Fibroblast of peridontal ligament (primary cell): Measurements from ENCODE around the gene PRSS23.
"Not testable (repeated sequence)": the region's sequence is repeated elsewhere in the genome, so short reads cannot be mapped to it uniquely, and the experiment has no call there.

Source experiments
- DNase-seq: peaks from one replicate; pipeline ENCODE4 v3.0.0-alpha.2; 2010; ENCODE audit errors: extremely low read depth

PRSS23 gene, protein sequence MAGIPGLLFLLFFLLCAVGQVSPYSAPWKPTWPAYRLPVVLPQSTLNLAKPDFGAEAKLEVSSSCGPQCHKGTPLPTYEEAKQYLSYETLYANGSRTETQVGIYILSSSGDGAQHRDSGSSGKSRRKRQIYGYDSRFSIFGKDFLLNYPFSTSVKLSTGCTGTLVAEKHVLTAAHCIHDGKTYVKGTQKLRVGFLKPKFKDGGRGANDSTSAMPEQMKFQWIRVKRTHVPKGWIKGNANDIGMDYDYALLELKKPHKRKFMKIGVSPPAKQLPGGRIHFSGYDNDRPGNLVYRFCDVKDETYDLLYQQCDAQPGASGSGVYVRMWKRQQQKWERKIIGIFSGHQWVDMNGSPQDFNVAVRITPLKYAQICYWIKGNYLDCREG

DNA sequence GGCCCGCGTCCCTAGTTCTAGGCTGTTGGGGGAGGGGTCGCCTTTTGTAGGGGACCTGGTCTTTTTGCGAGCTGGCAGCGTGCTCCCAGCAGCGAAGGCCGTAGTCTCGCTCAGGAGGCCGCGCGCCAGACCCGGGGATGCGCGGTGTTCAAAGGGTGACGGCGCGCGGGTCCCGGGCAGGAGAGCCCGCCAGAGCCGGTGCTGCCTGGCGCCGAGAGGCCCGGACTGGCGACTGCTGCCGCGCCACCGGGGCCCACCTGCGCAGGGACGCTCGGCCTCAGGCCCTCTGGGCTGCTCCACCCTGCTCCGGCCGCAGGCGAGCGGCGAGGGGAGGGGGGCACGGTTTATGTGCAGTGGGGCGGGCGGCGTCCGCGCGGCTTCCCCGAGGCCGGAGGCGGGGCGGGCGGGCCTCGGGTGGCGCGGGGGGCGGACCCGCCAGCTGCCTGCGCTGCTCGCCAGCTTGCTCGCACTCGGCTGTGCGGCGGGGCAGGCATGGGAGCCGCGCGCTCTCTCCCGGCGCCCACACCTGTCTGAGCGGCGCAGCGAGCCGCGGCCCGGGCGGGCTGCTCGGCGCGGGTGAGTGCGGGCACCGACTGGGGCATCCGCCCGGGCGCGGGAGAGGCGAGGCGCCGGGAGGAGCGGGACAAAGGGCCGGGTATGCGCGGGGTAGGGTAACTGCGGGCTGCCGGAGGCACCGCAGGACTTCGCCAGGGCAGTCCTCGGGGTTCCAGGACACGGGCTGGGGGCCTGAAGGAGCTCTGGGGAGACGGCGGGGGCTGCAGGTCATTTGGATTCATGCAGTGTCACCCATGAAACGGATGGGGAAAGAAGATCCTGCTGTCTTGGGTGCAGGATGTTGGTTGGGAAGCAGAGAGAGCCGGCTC, at the start of gene PRSS23:
TSS of gene PRSS23 (plus strand) at position 467 of the 884 bp plus-strand sequence. CDS start 7,102 bp downstream, outside the sequence.
- DNase-seq = no peak

DNA sequence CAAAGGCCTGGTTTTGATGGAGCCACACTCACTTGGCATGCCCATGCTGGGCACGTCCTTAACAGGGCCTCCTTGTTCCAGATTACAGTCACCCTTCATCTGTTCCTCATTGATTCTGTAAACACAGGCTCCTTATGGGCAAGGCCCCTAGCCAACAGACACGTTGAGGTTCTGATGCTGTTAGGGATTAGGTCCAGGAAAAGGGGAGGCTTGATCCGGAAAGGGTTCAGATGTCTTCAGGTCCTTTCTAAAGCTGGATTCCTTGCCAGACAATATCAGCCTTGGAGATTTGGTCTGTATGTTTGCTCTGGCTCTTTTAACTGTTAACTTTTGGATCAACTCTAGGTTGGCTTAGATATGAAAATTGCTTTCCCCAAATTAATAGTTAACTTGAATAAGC, 46.9 kb upstream of the PRSS23 start:
- peak; percentile 62 for DNase-seq

DNA sequence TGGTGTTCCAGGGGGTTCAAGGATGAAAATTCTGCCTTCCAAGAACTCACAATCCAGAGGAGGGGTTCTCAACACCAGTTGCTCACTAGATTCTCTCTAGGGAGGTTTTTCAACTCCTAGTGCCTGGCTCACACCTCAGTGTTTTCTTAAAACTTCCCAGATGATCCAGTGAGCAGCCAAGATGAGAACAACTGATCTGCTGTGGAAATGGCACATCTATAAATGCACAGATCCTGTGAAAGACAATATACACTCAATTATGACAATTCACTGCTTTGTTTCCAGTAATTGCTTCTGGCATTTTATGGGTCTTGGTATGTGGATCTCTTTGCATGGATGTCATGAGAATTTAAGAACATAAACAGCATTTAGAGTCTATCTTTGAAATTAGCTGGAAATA, 45.2 kb upstream of the PRSS23 start:
- DNase-seq = no peak

DNA sequence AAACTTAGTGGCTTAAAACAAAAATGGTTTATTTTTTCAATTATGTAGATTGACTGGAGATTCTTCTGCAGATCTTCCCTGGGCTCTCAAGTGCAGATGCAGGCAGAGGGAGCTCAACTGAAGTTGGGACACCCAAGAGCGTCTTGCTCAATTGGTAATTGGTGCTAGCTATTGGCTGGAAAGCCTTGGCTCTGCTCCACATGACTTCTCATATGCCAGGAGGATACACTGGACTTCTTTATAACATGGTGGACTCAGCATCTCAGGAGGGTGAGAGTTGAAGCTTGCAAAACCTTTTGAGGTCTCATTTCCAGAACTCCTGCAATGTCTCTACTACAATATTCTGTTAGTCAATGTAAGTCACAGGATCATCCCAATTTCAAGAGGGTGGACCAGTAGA, 42.2 kb upstream of the PRSS23 start:
- DNase-seq = peak; percentile 46

DNA sequence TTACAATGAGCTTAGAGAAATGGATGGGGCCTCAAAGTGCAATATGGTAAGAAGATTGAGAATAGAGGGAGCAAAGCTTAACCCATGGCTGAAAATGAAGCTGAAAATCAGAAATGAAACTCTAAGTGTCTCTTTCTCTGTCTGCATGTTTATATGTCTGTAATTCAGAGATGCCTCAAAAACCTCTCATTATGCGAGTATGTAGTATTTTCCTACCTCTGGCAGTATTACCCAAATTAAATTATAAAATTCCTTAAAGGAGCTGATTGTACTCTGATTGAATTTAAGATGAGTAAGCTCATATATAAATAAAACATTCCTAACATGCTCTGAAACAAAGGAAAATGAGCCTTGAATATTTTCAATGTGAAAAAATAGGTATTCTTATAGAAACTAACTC, 39.8 kb upstream of the PRSS23 start:
- peak; percentile 58 for DNase-seq

DNA sequence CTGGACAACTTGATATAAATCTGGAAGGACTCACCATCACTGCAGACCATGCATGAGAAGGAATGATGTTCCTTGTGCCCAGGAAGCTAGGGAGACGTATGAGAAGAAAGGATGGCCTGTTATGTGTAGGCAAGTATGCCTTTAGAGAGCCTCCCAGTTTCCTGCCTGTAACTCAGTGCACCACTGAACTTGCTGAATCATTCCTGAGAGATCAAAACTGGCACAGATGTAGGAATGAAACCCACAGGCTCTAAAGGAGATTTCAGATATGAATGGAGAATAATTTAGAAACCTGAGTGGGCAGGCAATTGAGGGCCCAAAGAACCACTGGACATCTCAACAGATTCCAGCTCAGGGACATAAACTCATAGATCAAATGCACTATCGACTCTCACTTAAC, 38.4 kb upstream of the PRSS23 start:
- peak; percentile 74 for DNase-seq

DNA sequence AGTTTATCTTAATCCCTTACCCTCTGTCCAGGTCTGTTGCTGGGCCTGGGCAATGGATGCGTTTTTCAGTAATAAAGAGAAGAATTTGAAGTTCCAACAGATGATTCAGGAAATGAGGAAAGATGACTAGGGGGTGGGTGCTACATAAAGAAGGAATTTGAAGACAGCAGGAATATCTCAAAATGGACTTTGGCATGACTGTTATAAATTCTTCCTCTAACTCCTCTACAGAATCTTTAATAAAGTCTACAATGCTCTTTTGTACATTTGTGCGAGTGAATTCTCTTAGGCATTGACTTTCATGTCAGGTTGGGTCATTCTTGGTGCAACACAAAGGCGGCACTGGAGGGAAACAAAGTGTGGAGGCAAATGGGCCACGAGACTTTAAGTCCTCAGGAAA, 35.1 kb upstream of the PRSS23 start:
- DNase-seq = no peak

DNA sequence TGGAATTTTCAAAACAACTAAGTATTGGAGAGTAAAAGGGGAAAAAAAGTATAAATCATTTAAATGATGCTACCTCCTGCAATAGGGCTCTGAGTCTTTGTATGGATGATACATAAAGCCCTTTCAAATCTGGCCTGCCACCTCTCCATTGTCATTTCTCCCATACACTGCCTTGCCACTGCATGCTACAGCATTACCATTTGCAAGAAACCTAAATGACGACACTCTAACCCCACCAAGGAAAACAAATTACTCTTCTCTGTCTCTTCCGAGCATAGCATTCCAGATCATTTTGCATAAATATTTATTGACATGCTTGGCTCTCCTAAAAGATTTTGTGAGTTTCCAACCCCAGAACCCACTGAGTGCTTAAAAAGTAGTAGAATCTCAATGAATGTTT, 34.5 kb upstream of the PRSS23 start:
- no peak for DNase-seq

DNA sequence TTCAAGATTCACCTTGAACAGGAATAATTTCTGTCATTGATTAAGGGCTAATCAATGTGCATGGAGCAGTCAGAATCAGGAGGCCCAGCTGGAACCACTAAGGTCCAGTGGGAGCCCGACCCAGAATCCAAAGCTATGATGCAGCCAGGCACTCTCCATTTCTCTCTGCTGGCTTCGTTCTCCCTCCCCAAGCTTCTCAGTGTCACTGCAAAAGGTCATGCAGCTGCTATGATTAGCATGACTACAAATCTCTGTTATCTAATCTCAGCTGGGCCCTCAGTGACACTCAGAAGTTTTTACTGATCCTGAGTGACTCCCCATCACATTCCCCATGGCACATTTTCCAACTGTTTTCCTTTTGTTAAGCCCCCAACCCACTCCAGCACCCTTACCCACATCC, 31.1 kb upstream of the PRSS23 start:
- DNase-seq = peak; percentile 44

DNA sequence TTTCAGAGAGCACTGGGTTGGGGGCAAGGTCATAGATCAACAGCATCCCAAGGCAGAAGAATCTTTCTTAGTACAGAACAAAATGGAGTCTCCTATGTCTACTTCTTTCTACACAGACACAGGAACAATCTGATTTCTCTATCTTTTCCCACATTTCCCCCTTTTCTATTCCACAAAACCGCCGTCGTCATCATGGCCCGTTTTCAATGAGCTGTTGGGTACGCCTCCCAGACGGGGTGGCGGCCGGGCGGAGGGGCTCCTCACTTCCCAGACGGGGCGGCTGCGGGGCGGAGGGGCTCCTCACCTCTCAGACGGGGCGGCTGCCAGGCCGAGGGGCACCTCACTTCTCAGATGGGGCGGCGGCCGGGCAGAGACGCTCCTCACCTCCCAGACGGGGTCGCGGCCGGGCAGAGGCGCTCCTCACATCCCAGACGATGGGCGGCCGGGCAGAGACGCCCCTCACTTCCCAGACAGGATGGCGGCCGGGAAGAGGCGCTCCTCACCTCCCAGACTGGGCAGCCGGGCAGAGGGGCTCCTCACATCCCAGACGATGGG, 29.8 kb upstream of the PRSS23 start:
- not testable (repeated sequence) for DNase-seq

DNA sequence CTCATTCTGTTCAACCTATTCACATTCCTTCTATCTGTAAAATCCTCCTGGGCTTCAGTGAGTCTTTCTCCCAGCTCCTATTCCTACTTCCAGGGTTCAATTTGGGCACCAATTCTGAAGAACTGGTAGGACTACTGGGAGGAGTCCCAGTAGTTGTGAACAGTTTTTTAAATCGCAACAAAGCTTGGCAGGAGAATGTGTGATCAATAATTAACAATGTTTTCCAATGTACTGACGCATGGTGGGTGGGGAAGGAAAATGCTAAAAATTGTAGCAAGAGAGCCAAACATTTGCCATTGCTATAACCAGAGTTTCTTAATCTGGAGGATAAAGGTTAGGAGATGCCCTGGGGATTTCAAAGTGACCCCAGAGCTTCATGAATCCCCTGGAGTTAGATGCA, 27.3 kb upstream of the PRSS23 start:
- DNase-seq = no peak

DNA sequence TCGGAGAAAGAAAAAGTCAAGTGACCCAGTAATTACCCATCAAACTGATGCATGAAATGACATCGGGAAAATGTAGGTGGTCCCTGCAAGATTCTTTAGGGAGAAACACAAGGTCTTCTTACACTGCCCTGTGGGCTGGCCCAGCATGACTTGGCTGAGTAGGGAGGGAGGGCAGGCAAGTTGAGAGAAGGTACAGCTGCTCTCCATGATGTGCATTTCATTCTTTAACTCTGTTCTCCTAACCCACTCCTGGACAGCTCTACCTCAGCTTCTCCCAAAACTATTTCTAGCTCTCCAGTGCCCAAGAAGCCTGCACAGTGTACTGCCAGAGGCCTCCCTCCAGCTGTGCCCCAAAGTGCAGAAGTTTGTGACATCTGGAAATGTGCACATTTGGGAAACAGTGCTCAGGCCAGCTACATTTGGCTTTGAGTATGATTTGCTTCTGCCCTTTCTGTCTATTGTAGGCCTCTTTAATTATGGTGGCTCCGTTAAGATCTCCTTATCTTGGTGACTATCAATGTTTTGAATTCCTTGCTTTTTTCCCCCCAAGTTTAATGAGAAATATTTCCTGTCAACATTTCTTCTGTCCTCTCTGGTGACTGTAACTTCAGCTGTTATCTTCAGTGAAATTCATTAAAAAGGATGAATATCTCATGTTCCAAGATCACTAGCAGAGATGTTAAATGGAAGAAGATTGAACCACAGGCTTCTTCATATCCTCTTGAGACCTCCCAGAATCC, 26.7 kb upstream of the PRSS23 start:
- no peak for DNase-seq

DNA sequence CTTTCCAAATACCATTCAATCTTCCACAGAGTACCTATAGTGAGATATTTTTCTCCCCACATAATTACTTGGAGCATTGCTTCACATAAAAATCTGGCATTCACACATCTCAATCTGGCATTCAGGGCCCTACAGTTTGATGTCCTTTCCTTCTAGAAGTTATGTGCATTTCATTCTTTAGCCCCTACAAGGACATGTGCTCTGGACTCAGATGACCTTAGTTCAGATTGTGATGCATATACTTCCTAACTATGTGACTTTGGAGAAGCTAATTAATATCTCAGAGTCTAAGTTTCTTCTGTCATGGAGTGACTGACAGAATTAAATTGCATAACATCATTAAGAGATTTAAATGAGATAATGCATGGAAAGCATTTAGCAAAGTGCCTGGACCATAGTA, 25.9 kb upstream of the PRSS23 start:
- DNase-seq = no peak

DNA sequence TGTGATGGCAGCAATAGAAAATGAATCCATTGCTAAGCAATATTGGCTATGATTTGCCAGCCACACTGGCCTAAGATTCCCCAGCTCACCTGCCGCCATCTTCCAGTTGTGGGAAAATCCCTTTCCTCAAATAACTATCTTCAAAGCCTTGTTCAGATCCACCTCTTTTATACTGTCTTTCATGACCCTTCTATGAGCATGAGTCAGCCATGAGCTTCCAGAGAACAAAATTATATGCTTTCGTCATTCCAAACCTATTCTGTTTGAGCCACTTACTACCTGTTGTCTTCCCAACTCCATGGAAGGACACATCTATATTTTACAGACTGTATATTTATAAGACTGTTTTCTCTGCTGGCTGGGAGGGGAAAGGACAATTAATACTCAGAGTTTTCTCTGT, 25.0 kb upstream of the PRSS23 start:
- DNase-seq = no peak

DNA sequence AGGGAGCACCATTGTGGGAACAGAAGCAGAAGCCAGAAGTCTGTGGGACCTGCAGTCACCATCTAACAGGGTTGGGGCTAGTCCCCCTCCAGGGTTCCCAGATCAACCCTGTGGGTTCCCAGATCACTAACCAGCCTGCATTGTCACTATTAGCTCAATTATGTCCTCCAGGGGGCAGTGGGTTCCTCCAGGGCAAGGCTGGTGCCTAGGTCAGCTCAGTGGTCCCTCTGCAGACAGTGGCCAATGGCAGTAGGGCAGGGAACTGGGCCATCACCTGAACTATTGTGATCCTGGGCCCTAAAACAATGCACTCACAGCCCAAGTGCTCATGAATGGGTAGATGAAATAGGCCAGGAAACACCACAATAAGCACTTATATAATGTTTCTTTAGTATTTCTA, 18.8 kb upstream of the PRSS23 start:
- no peak for DNase-seq

DNA sequence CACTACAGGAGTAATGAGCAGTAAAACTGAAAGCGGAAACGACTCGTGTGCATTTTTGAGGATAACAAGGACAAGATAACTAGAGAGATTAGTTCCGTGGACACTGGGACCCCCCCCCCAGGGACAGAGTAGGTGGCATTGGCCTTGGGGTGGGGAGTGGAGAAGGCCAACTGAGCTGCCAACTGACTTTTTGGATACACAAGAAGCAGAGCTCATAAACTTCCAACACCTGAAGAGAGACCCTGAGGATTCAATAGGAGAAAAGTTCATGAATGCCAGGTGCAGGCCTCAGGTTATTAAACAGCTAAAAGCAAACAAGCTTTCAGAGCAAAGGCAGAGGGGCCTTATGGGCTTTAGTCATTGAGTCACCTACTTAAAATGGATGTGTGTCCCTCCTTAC, 17.6 kb upstream of the PRSS23 start:
- DNase-seq = no peak

DNA sequence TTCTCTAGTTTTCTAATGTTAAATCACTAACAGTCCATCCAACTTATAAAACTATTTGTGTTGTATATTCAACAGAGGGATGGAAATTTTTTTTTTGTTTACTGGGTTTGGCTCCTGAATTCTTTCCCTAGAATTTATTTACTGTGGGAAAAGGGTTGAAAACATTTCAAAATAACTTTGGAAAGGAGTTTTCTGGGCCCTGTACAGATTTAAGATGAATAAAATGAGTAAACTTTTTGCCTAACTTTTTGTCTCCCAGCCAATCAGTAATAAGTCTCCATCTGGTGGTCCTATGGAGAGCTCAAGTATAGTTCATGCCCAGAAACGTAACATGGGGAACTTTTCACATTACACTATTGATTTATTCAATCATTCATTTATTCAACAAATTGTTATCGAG, 16.7 kb upstream of the PRSS23 start:
- DNase-seq = no peak

DNA sequence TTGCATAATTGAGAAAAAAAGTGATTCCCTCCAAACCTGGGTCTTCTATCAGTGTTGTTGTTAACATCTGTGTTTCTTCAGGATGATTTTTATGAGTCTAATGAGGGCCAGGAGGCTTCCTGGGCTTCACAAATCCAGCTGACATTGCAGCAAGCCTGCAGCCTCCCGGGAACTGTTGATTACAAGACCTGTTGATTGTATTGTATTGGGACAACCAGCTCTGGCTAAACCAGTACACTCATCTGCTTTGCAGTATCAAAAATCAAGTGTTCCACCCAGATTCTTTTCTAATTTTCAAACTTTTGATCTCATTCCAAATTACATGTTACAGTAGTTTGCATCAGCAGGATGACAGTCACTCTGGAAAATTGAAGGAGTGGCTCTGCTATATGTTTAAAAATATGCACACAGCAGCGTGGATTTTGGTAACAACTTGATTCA, 16.1 kb upstream of the PRSS23 start:
- DNase-seq = peak; percentile 78

DNA sequence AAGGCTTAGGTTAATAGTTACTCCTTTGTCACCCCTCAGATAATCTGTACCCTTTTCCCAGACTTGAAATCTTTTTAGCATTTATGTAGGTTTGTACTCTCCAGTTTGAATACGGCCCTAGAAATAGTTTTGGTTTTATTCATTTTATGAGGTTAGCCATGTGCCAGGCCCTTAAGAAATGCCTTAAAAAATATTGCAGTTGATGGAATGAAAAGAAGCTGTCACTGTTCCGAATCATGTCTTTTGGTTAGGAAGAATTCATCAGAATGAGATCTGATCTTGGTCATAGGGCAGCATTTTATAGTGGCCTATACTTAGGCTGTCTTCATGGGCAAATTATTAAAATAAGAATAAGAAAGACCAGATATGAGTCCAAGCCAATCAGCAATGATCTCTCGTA, 14.8 kb upstream of the PRSS23 start:
- DNase-seq = peak; percentile 60

DNA sequence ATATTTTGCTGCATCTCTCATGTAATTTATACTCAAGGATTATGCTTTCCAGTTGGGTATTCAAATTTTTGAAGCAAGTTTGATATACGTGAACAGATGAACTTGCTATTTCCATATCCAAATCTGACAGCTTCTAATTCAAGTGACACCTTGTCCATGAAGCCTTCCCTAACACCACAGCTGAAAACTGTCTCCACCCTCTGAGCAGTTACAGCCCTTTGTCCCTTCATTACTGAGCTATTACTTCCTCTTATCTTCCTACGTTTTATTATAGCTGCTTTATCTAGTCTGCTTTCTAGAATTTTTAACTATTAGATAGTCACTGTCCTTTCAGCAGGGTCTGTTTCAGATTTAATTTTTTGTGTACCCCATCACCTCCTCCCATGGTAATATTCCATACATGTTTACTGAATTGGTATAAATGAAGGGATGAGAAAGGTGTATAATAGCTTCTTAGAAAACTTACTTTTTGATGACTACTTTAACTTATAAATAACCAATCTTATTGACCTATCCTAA, 13.3 kb upstream of the PRSS23 start:
- no peak for DNase-seq

DNA sequence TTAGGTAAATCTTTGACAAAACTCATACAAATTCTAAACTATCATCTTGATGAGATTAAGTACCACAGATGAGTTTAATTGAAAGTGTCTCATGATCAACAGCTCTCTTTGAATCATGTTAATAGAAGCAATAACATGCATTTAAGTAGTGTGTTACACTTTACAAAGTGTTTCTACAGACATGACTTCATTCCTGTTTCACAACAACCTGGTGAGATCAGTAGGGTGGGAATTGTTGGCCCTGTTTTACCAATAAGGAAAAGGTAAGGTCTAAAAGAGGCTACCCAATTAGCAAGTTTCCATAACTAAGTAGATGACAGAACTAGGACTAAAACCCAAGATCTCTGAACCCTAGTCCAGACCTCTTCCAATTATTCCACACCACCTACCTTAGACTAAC, 12.7 kb upstream of the PRSS23 start:
- DNase-seq = no peak
